ENCODE data around the gene NACC2.

The NACC2 gene

GRCh38 chr9:136036848-136037247 is 58.2 kb downstream of the NACC2 start:
- ChIA-PET POLR2A (no interaction called here), CTCF (interaction anchor here (1.0 to 1.4 kb wide), 4 partner anchors 10 to 85 kb away, joined by 3 to 4 read pairs (median 4); no protein-coding TSS in a partner anchor)
- no peak for DNase-seq (ENCODE audit: low read depth, low spot score)
- H3K4me3 ChIP-seq (ENCODE audit: low read depth, low read length): no peak overlapping the region
- TF ChIP-seq CTCF (IDR thresholded peaks at IDR 0.05; ENCODE audit: insufficient read depth, low read length, missing control alignments): no peak

GRCh38 chr9:136036050-136036449 is 59.0 kb downstream of the NACC2 start:
- TF ChIP-seq CTCF (IDR thresholded peaks at IDR 0.05; ENCODE audit: insufficient read depth, low read length, missing control alignments): no peak
- DNase-seq (ENCODE audit: low read depth, low spot score): no peak
- CTCF ChIA-PET: interaction anchor here (0.7 to 1.4 kb wide), 5 partner anchors 11 to 293 kb away, joined by 3 to 4 read pairs (median 3); no protein-coding TSS in a partner anchor
- POLR2A ChIA-PET: no interaction called here
- no peak overlapping the region for H3K4me3 ChIP-seq (ENCODE audit: low read depth, low read length)

- CTCF ChIA-PET: interaction anchor here (1.3 to 2.1 kb wide), 5 partner anchors 12 to 91 kb away, joined by 3 to 6 read pairs (median 3); no protein-coding TSS in a partner anchor
- POLR2A ChIA-PET: no interaction called here
- no peak for DNase-seq (ENCODE audit: low read depth, low spot score)
- no peak overlapping the region for H3K4me3 ChIP-seq (ENCODE audit: low read depth, low read length)
- TF ChIP-seq CTCF (IDR thresholded peaks at IDR 0.05; ENCODE audit: insufficient read depth, low read length, missing control alignments): no peak
Observed at GRCh38 chr9:136031741-136032730, 63.1 kb downstream of the NACC2 start.

GRCh38 chr9:136031094-136031493 is 64.0 kb downstream of the NACC2 start:
- ChIA-PET POLR2A (no interaction called here), CTCF (interaction anchor here (1.3 to 2.1 kb wide), 4 partner anchors 17 to 92 kb away, joined by 3 to 6 read pairs (median 4); no protein-coding TSS in a partner anchor)
- H3K4me3 ChIP-seq (ENCODE audit: low read depth, low read length): no peak overlapping the region
- TF ChIP-seq CTCF (IDR thresholded peaks at IDR 0.05; ENCODE audit: insufficient read depth, low read length, missing control alignments): no peak
- no peak for DNase-seq (ENCODE audit: low read depth, low spot score)

GRCh38 chr9:136029556-136029955 is 65.5 kb downstream of the NACC2 start:
- no peak for DNase-seq (ENCODE audit: low read depth, low spot score)
- ChIA-PET POLR2A (no interaction called here), CTCF (interaction anchor here (1.4 kb wide), 1 partner anchor 9 kb away, joined by 4 read pairs; no protein-coding TSS in a partner anchor)
- no peak for TF ChIP-seq CTCF (IDR thresholded peaks at IDR 0.05; ENCODE audit: insufficient read depth, low read length, missing control alignments)
- no peak overlapping the region for H3K4me3 ChIP-seq (ENCODE audit: low read depth, low read length)
